IPS DF 19.7 (cell line): ENCODE measurements around the gene IRGC.
A peak's percentile ranks its signal among the peaks of the same experiment; 100 is the strongest.
"Not testable (repeated sequence)": the region's sequence is repeated elsewhere in the genome, so short reads cannot be mapped to it uniquely, and the experiment has no call there.

ENCODE experiments used
- DNase-seq: peaks from one replicate; pipeline ENCODE4 v3.0.0-alpha.2; 2013; ENCODE audit warnings: low read depth, low spot score

The IRGC gene

GRCh38 chr19:43715776-43716175 lies at the start of gene IRGC:
TSS of gene IRGC (plus strand) at chr19:43716076. CDS start at chr19:43718559, 2,483 bp downstream.
- no peak for DNase-seq

GRCh38 chr19:43667126-43667875 lies 48.6 kb upstream of the IRGC start:
- no peak for DNase-seq

- DNase-seq: peak; percentile 83
Observed at GRCh38 chr19:43667876-43668405, 47.9 kb upstream of the IRGC start.

- peak; percentile 86 for DNase-seq
Observed at GRCh38 chr19:43668406-43669109, 47.3 kb upstream of the IRGC start.

- DNase-seq: no peak
Observed at GRCh38 chr19:43672061-43672679, 43.7 kb upstream of the IRGC start.

- DNase-seq: no peak
Observed at GRCh38 chr19:43673637-43674036, 42.2 kb upstream of the IRGC start.

- no peak for DNase-seq
Observed at GRCh38 chr19:43674183-43674582, 41.7 kb upstream of the IRGC start.

- no peak for DNase-seq
Observed at GRCh38 chr19:43674596-43674995, 41.3 kb upstream of the IRGC start.

- no peak for DNase-seq
Observed at GRCh38 chr19:43675269-43675879, 40.5 kb upstream of the IRGC start.

- DNase-seq: no peak
Observed at GRCh38 chr19:43675906-43676305, 40.0 kb upstream of the IRGC start.

- no peak for DNase-seq
Observed at GRCh38 chr19:43678512-43679261, 37.2 kb upstream of the IRGC start.

- DNase-seq: no peak
Observed at GRCh38 chr19:43681821-43682220, 34.1 kb upstream of the IRGC start.

- DNase-seq: not testable (repeated sequence)
Observed at GRCh38 chr19:43682269-43682668, 33.6 kb upstream of the IRGC start.

- DNase-seq: no peak
Observed at GRCh38 chr19:43682824-43683661, 32.8 kb upstream of the IRGC start.

- DNase-seq: no peak
Observed at GRCh38 chr19:43683905-43684304, 32.0 kb upstream of the IRGC start.

- no peak for DNase-seq
Observed at GRCh38 chr19:43684326-43684725, 31.6 kb upstream of the IRGC start.

GRCh38 chr19:43687660-43687997 lies 28.2 kb upstream of the IRGC start:
- DNase-seq: no peak

GRCh38 chr19:43688059-43688701 lies 27.7 kb upstream of the IRGC start:
- no peak for DNase-seq

- no peak for DNase-seq
Observed at GRCh38 chr19:43690444-43690843, 25.4 kb upstream of the IRGC start.

GRCh38 chr19:43690890-43691289 lies 25.0 kb upstream of the IRGC start:
- DNase-seq: no peak
